Measurements from ENCODE around the gene CCDC83. TPM values are rescaled to one million over a fixed set of nuclear protein-coding genes. Genes with fewer than 3 reads are reported as not detected.

CCDC83 gene
- total RNA-seq, 1 donor from 2014 or later = not detected

GRCh38 chr11:85955531-85955930 lies 100.3 kb downstream of the CCDC83 start:
- Mint-ChIP-seq H3K9me3 (ENCODE audit: unreplicated experiment) (no peaks in the 10 kb centered on the region), H3K36me3 (ENCODE audit: low read depth, unreplicated experiment) (peaks cover 28% of the 10 kb centered on the region), H3K27me3 (ENCODE audit: unreplicated experiment) (peaks cover 6% of the 10 kb centered on the region), H3K4me3 (ENCODE audit: unreplicated experiment) (peak overlapping the region; percentile 27), H3K4me1 (ENCODE audit: unreplicated experiment) (no peaks in the 10 kb centered on the region), H3K27ac (ENCODE audit: unreplicated experiment) (no peak overlapping the region)
- DNase-seq (ENCODE audit: low spot score) = no peak
- TF ChIP-seq CTCF (IDR thresholded peaks at IDR 0.05; ENCODE audit: unreplicated experiment) = no peak

- TF ChIP-seq CTCF (IDR thresholded peaks at IDR 0.05; ENCODE audit: unreplicated experiment) = no peak
- H3K4me1 Mint-ChIP-seq (ENCODE audit: unreplicated experiment) = no peaks in the 10 kb centered on the region
- H3K27ac Mint-ChIP-seq (ENCODE audit: unreplicated experiment) = no peak overlapping the region
- no peaks in the 10 kb centered on the region for H3K9me3 Mint-ChIP-seq (ENCODE audit: unreplicated experiment)
- no peak overlapping the region for H3K4me3 Mint-ChIP-seq (ENCODE audit: unreplicated experiment)
- no peak for DNase-seq (ENCODE audit: low spot score)
- H3K27me3 Mint-ChIP-seq (ENCODE audit: unreplicated experiment) = peaks cover 1% of the 10 kb centered on the region
- H3K36me3 Mint-ChIP-seq (ENCODE audit: low read depth, unreplicated experiment) = peaks cover 19% of the 10 kb centered on the region
Measured at GRCh38 chr11:85960678-85961077, 105.5 kb downstream of the CCDC83 start.

GRCh38 chr11:85961130-85961529 lies 105.9 kb downstream of the CCDC83 start:
- no peaks in the 10 kb centered on the region for H3K4me1 Mint-ChIP-seq (ENCODE audit: unreplicated experiment)
- H3K4me3 Mint-ChIP-seq (ENCODE audit: unreplicated experiment) = no peak overlapping the region
- H3K36me3 Mint-ChIP-seq (ENCODE audit: low read depth, unreplicated experiment) = peaks cover 20% of the 10 kb centered on the region
- TF ChIP-seq CTCF (IDR thresholded peaks at IDR 0.05; ENCODE audit: unreplicated experiment) = no peak
- H3K9me3 Mint-ChIP-seq (ENCODE audit: unreplicated experiment) = no peaks in the 10 kb centered on the region
- H3K27ac Mint-ChIP-seq (ENCODE audit: unreplicated experiment) = no peak overlapping the region
- peaks cover 4% of the 10 kb centered on the region for H3K27me3 Mint-ChIP-seq (ENCODE audit: unreplicated experiment)
- no peak for DNase-seq (ENCODE audit: low spot score)

- Mint-ChIP-seq H3K27me3 (ENCODE audit: unreplicated experiment) (peaks cover 5% of the 10 kb centered on the region), H3K4me3 (ENCODE audit: unreplicated experiment) (no peak overlapping the region), H3K36me3 (ENCODE audit: low read depth, unreplicated experiment) (peaks cover 23% of the 10 kb centered on the region), H3K27ac (ENCODE audit: unreplicated experiment) (no peak overlapping the region), H3K9me3 (ENCODE audit: unreplicated experiment) (no peaks in the 10 kb centered on the region), H3K4me1 (ENCODE audit: unreplicated experiment) (no peaks in the 10 kb centered on the region)
- DNase-seq (ENCODE audit: low spot score) = no peak
- TF ChIP-seq CTCF (IDR thresholded peaks at IDR 0.05; ENCODE audit: unreplicated experiment) = no peak
Measured at GRCh38 chr11:85961930-85962363, 106.8 kb downstream of the CCDC83 start.

GRCh38 chr11:85965202-85965601 lies 110.0 kb downstream of the CCDC83 start:
- H3K4me1 Mint-ChIP-seq (ENCODE audit: unreplicated experiment) = peaks cover 7% of the 10 kb centered on the region
- H3K36me3 Mint-ChIP-seq (ENCODE audit: low read depth, unreplicated experiment) = peaks cover 31% of the 10 kb centered on the region
- no peak for DNase-seq (ENCODE audit: low spot score)
- TF ChIP-seq CTCF (IDR thresholded peaks at IDR 0.05; ENCODE audit: unreplicated experiment) = no peak
- H3K9me3 Mint-ChIP-seq (ENCODE audit: unreplicated experiment) = no peaks in the 10 kb centered on the region
- no peak overlapping the region for H3K4me3 Mint-ChIP-seq (ENCODE audit: unreplicated experiment)
- H3K27ac Mint-ChIP-seq (ENCODE audit: unreplicated experiment) = no peak overlapping the region
- H3K27me3 Mint-ChIP-seq (ENCODE audit: unreplicated experiment) = peaks cover 5% of the 10 kb centered on the region

All from endothelial cell (in vitro differentiated cells).